ENCODE data around the gene PRAMEF26.
"Not testable (repeated sequence)": the region's sequence is repeated elsewhere in the genome, so short reads cannot be mapped to it uniquely, and the experiment has no call there.

PRAMEF26 gene

GRCh38 chr1:13155909-13156308 is at the start of gene PRAMEF26:
Gene PRAMEF26 (minus strand): TSS chr1:13156009. CDS start chr1:13153095, 2,914 bp downstream.
- DNase-seq: not testable (repeated sequence)

GRCh38 chr1:13201309-13201708 is 45.5 kb upstream of the PRAMEF26 start, which contains the start of gene PRAMEF13:
Gene PRAMEF13 (minus strand): TSS chr1:13201409. CDS start chr1:13199589, 1,820 bp downstream.
- DNase-seq: not testable (repeated sequence)

GRCh38 chr1:13171548-13171947 is 15.7 kb upstream of the PRAMEF26 start, which contains the start of gene PRAMEF9:
Gene PRAMEF9 (plus strand): TSS chr1:13171848. CDS start chr1:13175281, 3,433 bp downstream.
- DNase-seq: not testable (repeated sequence)

- not testable (repeated sequence) for DNase-seq
These were observed 9.7 kb upstream of the PRAMEF26 start, which contains the start of gene HNRNPCL4 for GRCh38 chr1:13165531-13165930. Gene HNRNPCL4 (minus strand): TSS chr1:13165631. CDS start chr1:13165467, 164 bp downstream.

GRCh38 chr1:13116754-13117153 is 39.1 kb downstream of the PRAMEF26 start, which contains the start of gene HNRNPCL2:
Gene HNRNPCL2 (minus strand): TSS chr1:13116854. CDS start chr1:13116400, 454 bp downstream.
- not testable (repeated sequence) for DNase-seq
